NOMO-1 treated with DMSO at 0.1 percent for 48 hours (cell line): ENCODE measurements around the gene HINT3.
A peak's percentile ranks its signal among the peaks of the same experiment; 100 is the strongest.
"Not testable (repeated sequence)": the region's sequence is repeated elsewhere in the genome, so short reads cannot be mapped to it uniquely, and the experiment has no call there.

Experiments used
- DNase-seq: peaks from one replicate; lab custom pipeline; 2025; ENCODE audit not compliant: unreplicated experiment; lab: John Stamatoyannopoulos, UW

HINT3 gene

GRCh38 chr6:125995972-125996580 is 39.5 kb downstream of the HINT3 start:
- peak; percentile 77 for DNase-seq

GRCh38 chr6:126002755-126003679 is 46.4 kb downstream of the HINT3 start:
- no peak for DNase-seq

GRCh38 chr6:126007800-126008199 is 51.2 kb downstream of the HINT3 start:
- DNase-seq, result no peak

- DNase-seq, result no peak
Observed at GRCh38 chr6:126010040-126010439, 53.5 kb downstream of the HINT3 start.

- no peak for DNase-seq
Observed at GRCh38 chr6:126015863-126016262, 59.3 kb downstream of the HINT3 start.

- no peak for DNase-seq
Observed at GRCh38 chr6:126016591-126016990, 60.0 kb downstream of the HINT3 start.

GRCh38 chr6:126017668-126018067 is 61.1 kb downstream of the HINT3 start:
- DNase-seq, result no peak

- no peak for DNase-seq
Observed at GRCh38 chr6:126020305-126021050, 63.9 kb downstream of the HINT3 start.

GRCh38 chr6:126023474-126023873 is 66.9 kb downstream of the HINT3 start:
- not testable (repeated sequence) for DNase-seq

- no peak for DNase-seq
Observed at GRCh38 chr6:126026001-126026400, 69.4 kb downstream of the HINT3 start.

- DNase-seq, result no peak
Observed at GRCh38 chr6:126027601-126028000, 71.0 kb downstream of the HINT3 start.
